GM12878 (cell line): ENCODE results near the gene DACT3. TPM values are rescaled to one million over a fixed set of nuclear protein-coding genes. Genes with fewer than 3 reads are reported as not detected.

Experiments used
- ATAC-seq: fragments of 200-7000 bp; cut with Tn5 transposase; 3 replicates; pipeline ENCODE4 v1.9.1; 2020; ENCODE audit warnings: mild to moderate bottlenecking, moderate library complexity
- BruUV-seq: library from RNA; stranded (reverse); fragments of 400-500 nt; replicated peaks from 2 replicates; lab custom pipeline; 2021; lab: Mats Ljungman, UMichigan
- CTCF ChIA-PET: fragments of 300-600 bp; sonication (Branson Sonifier 250); formaldehyde crosslinking; extraction: SDS; loops from one replicate; lab custom pipeline; 2021; ENCODE audit warnings: inconsistent platforms; lab: Yijun Ruan, JAX
- POLR2A ChIA-PET: fragments of 350-600 bp; formaldehyde crosslinking; extraction: SDS; loops from one replicate; lab custom pipeline; 2021; ENCODE audit warnings: inconsistent platforms; lab: Charles Lee
- RAD21 ChIA-PET: fragments of 300-600 bp; sonication (Branson Sonifier 250); formaldehyde crosslinking; loops from one replicate; lab custom pipeline; 2023; ENCODE audit warnings: antibody characterized with exemption; ENCODE audit not compliant: unreplicated experiment; lab: Charles Lee
- SMC1A ChIA-PET: fragments of 300-600 bp; sonication (Branson Sonifier 250); formaldehyde crosslinking; loops from one replicate; lab custom pipeline; 2023; ENCODE audit not compliant: unreplicated experiment, uncharacterized antibody; lab: Charles Lee
- DNase-seq: peaks from one replicate; pipeline ENCODE4 v3.0.0-alpha.2; 2011; ENCODE audit warnings: low read depth, low spot score
- FAIRE-seq: peaks from 3 replicates; lab custom pipeline; 2011; peaks lifted over from hg19 to GRCh38; lab: Jason Lieb, UNC
- H2AFZ ChIP-seq: 2 replicates; pipeline ENCODE4 v1.6.0; 2011; ENCODE audit warnings: low read depth, low read length, control low read depth; ENCODE audit not compliant: control insufficient read depth
- H3K27ac ChIP-seq: 2 replicates; pipeline ENCODE4 v1.5.1; 2011; ENCODE audit warnings: control low read depth; ENCODE audit not compliant: control insufficient read depth, insufficient read depth
- H3K27me3 ChIP-seq, 2 experiments: replicated peaks in 1 of 2; 2 replicates each; pipeline versions ENCODE4 v1.6.0 to v1.6.1; 2011; ENCODE audit warnings: low read length in 1 of 2; ENCODE audit not compliant: control insufficient read depth in 2 of 2, insufficient read depth in 2 of 2
- H3K36me3 ChIP-seq, 2 experiments: 2 replicates each; pipeline ENCODE4 v1.5.1; 2011; ENCODE audit warnings: low read length in 1 of 2; ENCODE audit not compliant: control insufficient read depth in 2 of 2, insufficient read depth in 2 of 2
- H3K4me1 ChIP-seq: 2 replicates; pipeline ENCODE4 v1.6.1; 2011; ENCODE audit warnings: mild to moderate bottlenecking, low read length, moderate library complexity, mixed read lengths; ENCODE audit not compliant: control insufficient read depth, insufficient read depth
- H3K4me2 ChIP-seq: 2 replicates; pipeline ENCODE4 v1.6.0; 2011; ENCODE audit warnings: control low read depth; ENCODE audit not compliant: control insufficient read depth, insufficient read depth
- H3K4me3 ChIP-seq: fragments of 200-600 bp; sonication (generic); 2 replicates; pipeline ENCODE4 v1.5.1; 2016
- H3K79me2 ChIP-seq: 2 replicates; pipeline ENCODE4 v1.6.0; 2011; ENCODE audit warnings: low read length; ENCODE audit not compliant: control insufficient read depth, insufficient read depth
- H3K9ac ChIP-seq: 2 replicates; pipeline ENCODE4 v1.8.0; 2011; ENCODE audit warnings: low read length, control low read depth, mixed read lengths; ENCODE audit not compliant: control insufficient read depth, insufficient read depth
- H3K9me3 ChIP-seq: replicated peaks from 3 replicates; pipeline ENCODE4 v1.5.1; 2011; ENCODE audit warnings: mild to moderate bottlenecking, low read length; ENCODE audit not compliant: control insufficient read depth, insufficient read depth
- H4K20me1 ChIP-seq: 2 replicates; pipeline ENCODE4 v1.6.0; 2011; ENCODE audit not compliant: control insufficient read depth, insufficient read depth
- ASH2L ChIP-seq: fragments of 300-600, 200-600 bp; sonication (generic); IDR thresholded peaks from 2 replicates; pipeline ENCODE4 v1.6.1; 2017; ENCODE audit warnings: low read depth, mild to moderate bottlenecking, borderline replicate concordance
- ATF3 ChIP-seq: IDR thresholded peaks from 2 replicates; pipeline ENCODE4 v1.6.1; 2011; ENCODE audit warnings: low read depth, mild to moderate bottlenecking, low read length, moderate library complexity, borderline replicate concordance; ENCODE audit errors: extremely low read depth
- BCL11A ChIP-seq: IDR thresholded peaks from 2 replicates; pipeline ENCODE4 v1.6.1; 2011; ENCODE audit warnings: low read depth, low read length
- BCL3 ChIP-seq: IDR thresholded peaks from 2 replicates; pipeline ENCODE4 v1.6.1; 2011; ENCODE audit warnings: borderline replicate concordance, low read depth, mild to moderate bottlenecking, moderate library complexity, low read length; ENCODE audit not compliant: insufficient read depth, poor library complexity, severe bottlenecking
- E4F1 ChIP-seq: fragments of 450-650 bp; IDR thresholded peaks from 2 replicates; pipeline ENCODE4 v1.6.1; 2018; ENCODE audit warnings: borderline replicate concordance, mild to moderate bottlenecking; ENCODE audit not compliant: partially characterized antibody
- GATAD2B ChIP-seq: fragments of 450-650 bp; conservative IDR thresholded peaks from 2 replicates; pipeline ENCODE4 v1.6.1; 2017; ENCODE audit warnings: low read depth, mild to moderate bottlenecking, moderate library complexity
- JUND ChIP-seq: IDR thresholded peaks from 2 replicates; pipeline ENCODE4 v1.6.1; 2012; ENCODE audit warnings: low read depth, mild to moderate bottlenecking, low read length, improper control_type of control experiment, moderate library complexity
- LARP7 ChIP-seq: fragments of 450-650 bp; IDR thresholded peaks from 2 replicates; pipeline ENCODE4 v1.6.1; 2017; ENCODE audit warnings: mild to moderate bottlenecking
- NFIC ChIP-seq: IDR thresholded peaks from 2 replicates; pipeline ENCODE4 v1.6.1; 2012; ENCODE audit warnings: low read depth, mild to moderate bottlenecking, inconsistent platforms, low read length, moderate library complexity
- NR2F1 ChIP-seq: fragments of 450-650 bp; conservative IDR thresholded peaks from 2 replicates; pipeline ENCODE4 v1.6.1; 2017; ENCODE audit warnings: mild to moderate bottlenecking
- TARDBP ChIP-seq: IDR thresholded peaks from 2 replicates; pipeline ENCODE4 v1.6.1; 2016; ENCODE audit warnings: borderline replicate concordance
- YBX1 ChIP-seq: fragments of 450-650 bp; IDR thresholded peaks from 2 replicates; pipeline ENCODE4 v1.6.1; 2016; ENCODE audit warnings: antibody characterized with exemption
- ZNF622 ChIP-seq: fragments of 450-650 bp; IDR thresholded peaks from 2 replicates; pipeline ENCODE4 v1.6.1; 2017; ENCODE audit warnings: mild to moderate bottlenecking, inconsistent platforms
- WGBS: methylation state at CpG from one replicate; pipeline ENCODE4 v1.1.6; 2016; ENCODE audit warnings: low lambda C conversion rate; ENCODE audit not compliant: insufficient replicate concordance, insufficient coverage; ENCODE audit errors: missing lambda C conversion rate; 5-methylcytosine and 5-hydroxymethylcytosine counted together
- in situ Hi-C: fragments of 300-500 bp; cut with MboI; formaldehyde crosslinking; loops from 9 replicates; pipeline ENCODE4 v1.14.3; 2018; ENCODE audit warnings: mixed read lengths
- intact Hi-C: fragments of 100-400 bp; cut with micrococcal nuclease; formaldehyde crosslinking; loops from one replicate; pipeline ENCODE4 v1.14.2; 2022; ENCODE audit not compliant: unreplicated experiment
- polyA plus RNA-seq, 11 experiments: library from polyadenylated mRNA; depleted of rRNA in 4 of 11; unstranded in 6 of 11; stranded (reverse) in 5 of 11; fragments of >200 nt; fragmentation: Nextera tagmentation in 4 of 11; fragmentation: Illumina TruSeq in 1 of 11; extraction: Ambion mirVana in 4 of 11; extraction: Trizol in 1 of 11; gene quantifications; 1 replicate in 1 of 11; 2 replicates in 10 of 11; pipeline versions ENCODE4 v1.2.1 to v1.2.3, GENCODE V29; 2011 to 2016; ENCODE audit warnings: inconsistent platforms in 2 of 11, missing spikeins in 2 of 11, low read depth in 1 of 11
- total RNA-seq, 4 experiments: library from RNA; depleted of rRNA in 3 of 4; stranded (reverse); fragments of >200 nt in 3 of 4; fragmentation: Illumina TruSeq in 1 of 4; extraction: Trizol in 1 of 4; gene quantifications; 2 replicates each; pipeline versions ENCODE4 v1.2.1 to v1.2.3, GENCODE V29; 2013 to 2021

Gene DACT3
- total and polyA plus RNA-seq, 10 of the 15 experiments (the other 5 are each of a cell fraction or from before 2014, with no cell fraction given), result 0.05 to 2.5 (median 0.35) TPM; not detected in 1

DNA sequence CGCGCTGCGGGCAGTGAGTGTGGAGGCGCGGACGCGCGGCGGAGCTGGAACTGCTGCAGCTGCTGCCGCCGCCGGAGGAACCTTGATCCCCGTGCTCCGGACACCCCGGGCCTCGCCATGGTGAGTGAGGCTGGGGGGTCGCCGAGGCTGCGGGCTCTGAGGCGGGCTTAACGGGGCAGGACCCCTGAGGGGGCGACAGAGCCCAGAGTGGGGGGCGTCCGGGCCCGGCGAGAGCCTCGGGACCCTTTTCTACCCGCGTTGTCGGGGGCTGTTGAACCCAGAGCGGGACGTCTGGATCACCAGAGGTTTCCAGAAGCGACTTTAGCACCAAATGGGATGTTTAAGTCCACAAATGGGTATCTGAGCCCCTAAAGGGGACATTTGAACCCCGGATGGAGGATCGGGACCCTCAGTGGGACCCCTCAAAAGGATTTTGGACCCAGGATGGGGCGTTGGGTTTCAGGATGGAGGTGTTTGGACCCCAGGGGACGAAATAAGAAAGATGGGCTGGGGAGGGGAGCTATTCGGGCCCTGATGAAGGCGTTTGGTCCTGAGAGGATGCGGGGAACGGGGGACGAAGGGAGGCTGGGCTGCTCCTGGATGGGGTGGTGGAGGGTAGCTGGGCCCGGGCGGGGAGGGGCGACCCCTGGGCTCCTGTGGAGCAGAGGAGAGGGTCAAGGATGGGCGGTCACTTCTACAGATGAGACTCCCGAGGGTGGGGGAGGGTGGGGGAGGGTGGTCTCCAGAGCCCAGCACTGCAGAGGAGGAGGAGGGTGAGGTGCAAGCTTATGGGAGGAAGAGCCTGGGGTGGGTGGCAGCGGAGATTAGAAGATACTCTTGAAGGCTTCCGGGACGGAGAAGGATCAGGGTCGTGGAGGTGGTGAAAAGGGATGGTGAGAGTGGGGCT lies 59.4 kb downstream of the DACT3 start, which contains the start of gene CALM3:
Gene CALM3 (plus strand): TSS at position 13 of the 907 bp plus-strand sequence. CDS start 105 bp downstream, at position 118.
- intact Hi-C loops (no loop called here), in situ Hi-C loops (no loop called here)
- H3K9ac ChIP-seq, result peak within 1 kb of the TSS; percentile 99
- WGBS, result under 1% methylated on average over 38 of the region's 51 CpGs
- peaks cover 8% of the 10 kb centered on the region for H4K20me1 ChIP-seq
- H2AFZ ChIP-seq, result peak within 1 kb of the TSS; percentile 97
- H3K36me3 ChIP-seq, result peaks cover 11% of the 10 kb centered on the region in 2 experiments
- peaks cover 12% of the 10 kb centered on the region for H3K4me1 ChIP-seq
- CTCF ChIA-PET, result interaction anchor here (0.8 to 5.6 kb wide), 6 partner anchors 13 to 585 kb away, joined by 3 to 73 read pairs (median 19); partner anchors contain the start of gene DACT3
- H3K4me3 ChIP-seq, result peak within 1 kb of the TSS; percentile 99
- no peak for DNase-seq
- H3K27me3 ChIP-seq, result no peaks in the 10 kb centered on the region
- peak within 1 kb of the TSS; percentile 93 for H3K4me2 ChIP-seq
- ATAC-seq, result peak; percentile 2; the same call in 2 of the 3 replicates
- POLR2A ChIA-PET, result interaction anchor here (0.6 to 7.3 kb wide), 15 partner anchors 11 to 959 kb away, joined by 3 to 72 read pairs (median 5); partner anchors contain the start of genes DACT3, IRF2BP1 and PTGIR
- peaks cover 7% of the 10 kb centered on the region; the same call in 2 of the 3 replicates for H3K9me3 ChIP-seq
- H3K27ac ChIP-seq, result peak within 1 kb of the TSS; percentile 98
- no peak for FAIRE-seq
- TSS peak; percentile 74 for BruUV-seq
- peaks cover 49% of the 10 kb centered on the region for H3K79me2 ChIP-seq
- SMC1A ChIA-PET, result interaction anchor here (0.6 to 4.7 kb wide), 6 partner anchors 14 to 60 kb away, joined by 3 to 83 read pairs (median 4); partner anchors contain the start of gene DACT3
- RAD21 ChIA-PET, result interaction anchor here (0.9 to 4.7 kb wide), 8 partner anchors 11 to 143 kb away, joined by 3 to 48 read pairs (median 8); partner anchors contain the start of genes DACT3 and PRKD2
- no peak for TF ChIP-seq ATF3
- no peak for TF ChIP-seq YBX1
- TF ChIP-seq BCL3, result no peak
- no peak for TF ChIP-seq NFIC
- TF ChIP-seq ASH2L, result no peak
- no peak for TF ChIP-seq JUND
- no peak for TF ChIP-seq ZNF622
- TF ChIP-seq LARP7, result peak; percentile 76; the same call in 1 of the 2 replicates
- TF ChIP-seq BCL11A, result no peak
- TF ChIP-seq NR2F1, result no peak
- no peak; the same call in 1 of the 2 replicates for TF ChIP-seq GATAD2B
- TF ChIP-seq TARDBP, result no peak
- TF ChIP-seq E4F1, result no peak
